Gastrocnemius medialis (tissue), 4 donors: Measurements from ENCODE around the gene PRDM16. TPM values are rescaled to one million over a fixed set of nuclear protein-coding genes. Genes with fewer than 3 reads are reported as not detected.

Experiments
- ATAC-seq, 2 donors: fragments of 150-250 bp; one replicate each; pipeline ENCODE4 v1.9.1; 2016
- DNase-seq, 2 donors: peaks; one replicate each; pipeline ENCODE4 v3.0.0-alpha.2; 2019
- H3K27ac ChIP-seq, 4 donors: fragments of 200-600 bp; sonication (generic); 1 replicate in 1 of 4; 2 replicates in 3 of 4; pipeline ENCODE4 v1.5.1; 2016 to 2018; ENCODE audit warnings: mild to moderate bottlenecking in 2 of 4, moderate library complexity in 1 of 4
- H3K27me3 ChIP-seq, 3 donors: fragments of 200-600 bp; sonication (generic) in 2 of 3; 1 replicate in 1 of 3; 2 replicates in 2 of 3; pipeline versions ENCODE4 v1.5.1 to v1.6.0; 2016 to 2019; ENCODE audit warnings: mild to moderate bottlenecking in 1 of 3, moderate library complexity in 1 of 3
- H3K36me3 ChIP-seq, 2 donors: fragments of 200-600 bp; sonication (generic) in 1 of 2; one replicate each; pipeline ENCODE4 v1.5.1; 2017 to 2018
- H3K4me1 ChIP-seq, 2 donors: fragments of 200-600 bp; sonication (generic) in 1 of 2; one replicate each; pipeline ENCODE4 v1.5.1; 2016 to 2017; ENCODE audit warnings: mild to moderate bottlenecking in 2 of 2
- H3K4me3 ChIP-seq, 4 donors: fragments of 200-600 bp; sonication (generic) in 3 of 4; 1 replicate in 1 of 4; 2 replicates in 3 of 4; pipeline ENCODE4 v1.5.1; 2016 to 2019; ENCODE audit warnings: mild to moderate bottlenecking in 2 of 4
- H3K9me3 ChIP-seq, 3 donors: fragments of 200-600 bp; sonication (generic) in 2 of 3; 1 replicate in 1 of 3; 2 replicates in 2 of 3; pipeline ENCODE4 v1.5.1; 2016 to 2019
- CTCF ChIP-seq, 5 experiments: fragments of 450-650 bp in 3 of 5; fragments of 200-600 bp in 2 of 5; sonication (generic) in 2 of 5; IDR thresholded peaks in 4 of 5; conservative IDR thresholded peaks in 1 of 5; 1 replicate in 4 of 5; 2 replicates in 1 of 5; pipeline ENCODE4 v1.5.1; 2016 to 2019; ENCODE audit warnings: antibody characterized with exemption in 5 of 5, mild to moderate bottlenecking in 3 of 5, moderate library complexity in 3 of 5
- POLR2A ChIP-seq, 2 donors: fragments of 450-650 bp; IDR thresholded peaks; one replicate each; pipeline ENCODE4 v1.6.1; 2017; ENCODE audit warnings: antibody characterized with exemption in 2 of 2, mild to moderate bottlenecking in 2 of 2, moderate library complexity in 2 of 2
- in situ Hi-C, 4 donors: fragments of 200-750 bp; cut with MboI; loops; one replicate each; pipeline versions ENCODE4 v1.15.0 to v1.8.0; 2017; ENCODE audit warnings: low sequenced_read_pairs in 4 of 4
- intact Hi-C: fragments of 100-400 bp; cut with DNase I; formaldehyde crosslinking; loops from one replicate; pipeline ENCODE4 v1.15.1; 2023; ENCODE audit warnings: low total_unique reads
- total RNA-seq, 4 donors: library from RNA; depleted of rRNA; stranded (reverse); fragments of >200 nt; gene quantifications; one replicate each; pipeline versions ENCODE4 v1.1.0 to v1.2.3, GENCODE V29; 2016

Gene PRDM16
- total RNA-seq, 4 donors from 2014 or later, result 0.03 to 0.19 (median 0.17) TPM

- intact Hi-C loops, result no loop called here
- TF ChIP-seq POLR2A (IDR thresholded peaks at IDR 0.05), result no peak
- TF ChIP-seq CTCF (IDR thresholded peaks at IDR 0.05 in 4 of 5, conservative IDR thresholded peaks at IDR 0.05 in 1 of 5), result no peak
- Histone ChIP-seq H3K4me1 (no peaks in the 10 kb centered on the region), H3K27me3 (peaks cover 7 to 14% (median 14%) of the 10 kb centered on the region in 3 donors), H3K36me3 (no peaks in the 10 kb centered on the region), H3K9me3 (no peaks in the 10 kb centered on the region), H3K27ac (no peak overlapping the region), H3K4me3 (no peak overlapping the region)
- in situ Hi-C loops, result no loop called here
- DNase-seq (no peak), ATAC-seq (no peak)
Measured at GRCh38 chr1:3433596-3434320, 364.8 kb downstream of the PRDM16 start.

- no peaks in the 10 kb centered on the region for H3K36me3 ChIP-seq
- H3K27me3 ChIP-seq, result peaks cover 7 to 14% (median 14%) of the 10 kb centered on the region in 3 donors
- no peak overlapping the region for H3K4me3 ChIP-seq
- TF ChIP-seq POLR2A (IDR thresholded peaks at IDR 0.05) (no peak), CTCF (IDR thresholded peaks at IDR 0.05 in 4 of 5, conservative IDR thresholded peaks at IDR 0.05 in 1 of 5) (no peak)
- no peaks in the 10 kb centered on the region for H3K4me1 ChIP-seq
- H3K27ac ChIP-seq, result no peak overlapping the region
- no peaks in the 10 kb centered on the region for H3K9me3 ChIP-seq
- DNase-seq (no peak), ATAC-seq (no peak)
- in situ Hi-C loops, result no loop called here
- intact Hi-C loops, result no loop called here
Measured at GRCh38 chr1:3434406-3435110, 365.6 kb downstream of the PRDM16 start.

GRCh38 chr1:3435666-3436065 lies 366.7 kb downstream of the PRDM16 start:
- in situ Hi-C loops, result no loop called here
- peaks cover 12 to 15% (median 14%) of the 10 kb centered on the region in 3 donors for H3K27me3 ChIP-seq

GRCh38 chr1:3436451-3436850 lies 367.4 kb downstream of the PRDM16 start:
- Histone ChIP-seq H3K9me3 (no peaks in the 10 kb centered on the region), H3K27ac (no peak overlapping the region), H3K4me1 (no peaks in the 10 kb centered on the region), H3K4me3 (no peak overlapping the region), H3K36me3 (no peaks in the 10 kb centered on the region), H3K27me3 (peaks cover 14 to 16% (median 15%) of the 10 kb centered on the region in 3 donors)
- no peak for DNase-seq
- in situ Hi-C loops, result no loop called here
- no peak for ATAC-seq
- intact Hi-C loops, result no loop called here
- TF ChIP-seq CTCF (IDR thresholded peaks at IDR 0.05 in 4 of 5, conservative IDR thresholded peaks at IDR 0.05 in 1 of 5), result no peak

More at GRCh38 chr1:3435666-3436065, 366.7 kb downstream of the PRDM16 start:
- intact Hi-C loops, result no loop called here
- no peak for ATAC-seq
- Histone ChIP-seq H3K4me3 (no peak overlapping the region), H3K4me1 (no peaks in the 10 kb centered on the region), H3K36me3 (no peaks in the 10 kb centered on the region), H3K9me3 (no peaks in the 10 kb centered on the region), H3K27ac (no peak overlapping the region)
- no peak for TF ChIP-seq POLR2A (IDR thresholded peaks at IDR 0.05)
- no peak for TF ChIP-seq CTCF (IDR thresholded peaks at IDR 0.05 in 4 of 5, conservative IDR thresholded peaks at IDR 0.05 in 1 of 5)
- no peak for DNase-seq
